GM19372 (cell line): ENCODE measurements around the gene LMAN2L.

Source experiments
- ATAC-seq: cut with Tn5 transposase; IDR thresholded peaks from one replicate; pipeline ENCODE4 v1.9.1; 2021; ENCODE audit warnings: mild to moderate bottlenecking, low read depth, moderate library complexity; ENCODE audit not compliant: unreplicated experiment

Gene LMAN2L

GRCh38 chr2:96662360-96662759 lies 77.5 kb downstream of the LMAN2L start:
- ATAC-seq, result no peak

GRCh38 chr2:96661324-96661723 lies 78.5 kb downstream of the LMAN2L start:
- no peak for ATAC-seq

GRCh38 chr2:96656540-96656939 lies 83.3 kb downstream of the LMAN2L start:
- ATAC-seq, result no peak
